OCI-LY3 (cell line): ENCODE measurements around the gene RIN3.

Experiments
- H2AFZ ChIP-seq: fragments of 200-600, 300-600 bp; shearing (Covaris generic); 2 replicates; pipeline ENCODE4 v1.6.0; 2014; ENCODE audit warnings: antibody characterized with exemption, low read depth, low read length
- H3K27ac ChIP-seq: fragments of 200-600, 300-600 bp; sonication (generic); 2 replicates; pipeline ENCODE4 v1.5.1; 2014; ENCODE audit warnings: mild to moderate bottlenecking, low read length, moderate library complexity, mixed read lengths
- H3K27me3 ChIP-seq: fragments of 200-600, 300-600 bp; sonication (generic); 2 replicates; pipeline ENCODE4 v1.6.1; 2014; ENCODE audit warnings: low read depth, low read length, mixed read lengths
- H3K36me3 ChIP-seq: fragments of 200-600, 300-600 bp; sonication (generic); replicated peaks from 2 replicates; pipeline ENCODE3; 2014; ENCODE audit warnings: low read depth, low read length, mixed read lengths
- H3K4me1 ChIP-seq: fragments of 300-600, 200-600 bp; sonication (generic); 2 replicates; pipeline ENCODE4 v1.6.1; 2014; ENCODE audit warnings: low read length, mixed read lengths
- H3K4me2 ChIP-seq: fragments of 200-600, 300-600 bp; sonication (generic); 2 replicates; pipeline ENCODE4 v1.6.1; 2014; ENCODE audit warnings: low read length, mixed read lengths
- H3K4me3 ChIP-seq: fragments of 300-600, 200-600 bp; sonication (generic); 2 replicates; pipeline ENCODE4 v1.5.1; 2014; ENCODE audit warnings: antibody characterized with exemption, mild to moderate bottlenecking, low read length, moderate library complexity
- H3K79me2 ChIP-seq: fragments of 300-600, 200-600 bp; shearing (Covaris generic); 2 replicates; pipeline ENCODE4 v1.6.1; 2014; ENCODE audit warnings: mild to moderate bottlenecking, low read length, mixed read lengths
- H3K9ac ChIP-seq: fragments of 300-600, 200-600 bp; shearing (Covaris generic); 2 replicates; pipeline ENCODE4 v1.6.0; 2014; ENCODE audit warnings: mild to moderate bottlenecking, low read length, moderate library complexity
- H3K9me3 ChIP-seq: fragments of 200-600, 300-600 bp; shearing (Covaris generic); 2 replicates; pipeline ENCODE4 v1.6.1; 2014; ENCODE audit warnings: low read length, mixed read lengths; ENCODE audit not compliant: insufficient read depth
- H4K20me1 ChIP-seq: fragments of 200-600, 300-600 bp; sonication (generic); 2 replicates; pipeline ENCODE4 v1.6.1; 2016; ENCODE audit warnings: low read length, mixed read lengths; ENCODE audit not compliant: insufficient read depth
- CTCF ChIP-seq: fragments of 200-600, 300-600 bp; sonication (generic); IDR thresholded peaks from 2 replicates; pipeline ENCODE4 v1.5.1; 2014; ENCODE audit warnings: antibody characterized with exemption, low read length, low read depth
- EZH2phosphoT487 ChIP-seq: fragments of 200-600 bp; shearing (Covaris generic); IDR thresholded peaks from 2 replicates; pipeline ENCODE4 v1.6.1; 2018; ENCODE audit warnings: antibody characterized with exemption, mixed run types, low read depth

RIN3 gene

DNA sequence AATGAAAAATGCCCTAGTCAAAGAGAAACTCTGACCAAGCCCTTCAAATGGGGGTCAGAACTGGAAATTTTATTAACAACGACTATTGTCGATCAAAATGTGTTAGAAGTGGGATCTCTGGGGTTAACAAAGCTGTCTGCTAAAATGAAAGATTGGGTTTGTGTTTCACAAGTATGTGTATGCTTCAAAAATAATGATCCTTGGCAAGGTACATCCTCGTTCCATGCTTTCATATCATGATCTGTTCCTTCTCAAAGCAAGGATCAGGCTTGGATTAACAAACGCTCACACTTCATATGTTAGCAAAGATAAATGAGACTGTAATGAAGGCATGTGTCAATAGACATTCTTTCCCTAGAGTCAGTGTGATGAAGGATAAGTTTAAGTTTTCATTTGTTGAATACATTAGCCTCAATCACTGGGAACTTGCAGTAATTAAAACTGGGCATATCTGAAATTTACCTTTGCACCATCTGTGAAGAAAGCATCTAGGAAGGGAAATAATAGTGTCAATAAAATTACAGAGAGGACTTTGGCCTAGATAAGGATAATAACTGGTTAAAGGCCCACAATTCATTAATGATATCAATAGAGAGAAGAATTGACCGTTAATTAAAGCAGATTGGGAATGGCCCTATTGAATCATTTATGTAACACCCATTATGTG is 91.8 kb downstream of the RIN3 start:
- no peak overlapping the region for H3K27ac ChIP-seq
- peaks cover 6% of the 10 kb centered on the region for H3K9me3 ChIP-seq
- H3K4me2 ChIP-seq: no peak overlapping the region
- no peak for TF ChIP-seq EZH2phosphoT487
- no peak for TF ChIP-seq CTCF
- no peak overlapping the region for H2AFZ ChIP-seq
- no peak overlapping the region for H3K4me3 ChIP-seq
- no peaks in the 10 kb centered on the region for H3K36me3 ChIP-seq
- no peaks in the 10 kb centered on the region for H4K20me1 ChIP-seq
- no peak overlapping the region for H3K9ac ChIP-seq
- H3K27me3 ChIP-seq: no peaks in the 10 kb centered on the region
- no peaks in the 10 kb centered on the region for H3K79me2 ChIP-seq
- peaks cover 9% of the 10 kb centered on the region for H3K4me1 ChIP-seq

GRCh38 chr14:92607251-92607650 is 93.7 kb downstream of the RIN3 start:
- no peaks in the 10 kb centered on the region for H3K36me3 ChIP-seq
- no peak overlapping the region for H3K4me3 ChIP-seq
- H2AFZ ChIP-seq: no peak overlapping the region
- H3K9ac ChIP-seq: no peak overlapping the region
- no peak for TF ChIP-seq EZH2phosphoT487
- TF ChIP-seq CTCF: no peak
- H3K79me2 ChIP-seq: no peaks in the 10 kb centered on the region
- peaks cover 9% of the 10 kb centered on the region for H3K4me1 ChIP-seq
- H4K20me1 ChIP-seq: no peaks in the 10 kb centered on the region
- H3K27me3 ChIP-seq: no peaks in the 10 kb centered on the region
- H3K27ac ChIP-seq: no peak overlapping the region
- peaks cover 6% of the 10 kb centered on the region for H3K9me3 ChIP-seq
- no peak overlapping the region for H3K4me2 ChIP-seq

DNA sequence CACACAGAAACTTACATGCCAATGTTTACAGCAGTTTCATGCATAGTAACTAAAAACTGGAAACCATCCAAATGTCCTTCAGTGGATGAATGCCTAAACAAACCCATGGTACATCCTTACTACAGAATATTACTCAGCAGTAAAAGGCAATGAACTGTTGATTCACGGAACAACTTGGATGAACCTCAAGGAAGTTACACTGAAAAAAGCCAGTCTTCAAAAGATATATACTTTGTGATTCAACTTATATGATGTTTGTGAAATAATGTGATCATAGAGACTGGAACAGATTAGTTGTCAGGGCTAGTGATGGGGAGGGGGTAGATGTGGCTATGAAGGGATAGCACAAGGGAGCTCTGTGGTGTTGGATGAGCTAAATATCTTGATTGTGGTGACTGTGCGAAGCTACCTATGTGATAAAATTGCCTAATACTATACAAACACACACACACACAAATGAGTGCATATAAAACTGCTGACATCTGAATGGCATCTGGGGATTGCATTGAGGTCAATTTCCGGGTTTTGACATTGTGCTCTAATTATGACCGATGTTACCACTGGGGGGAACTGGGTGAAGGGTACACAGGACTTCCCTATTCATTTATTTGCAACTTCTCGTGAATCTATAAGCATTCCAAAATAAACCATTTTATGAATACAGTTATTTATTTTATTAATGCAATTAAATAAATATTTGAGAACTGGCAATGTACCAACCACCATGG is 94.3 kb downstream of the RIN3 start:
- no peak overlapping the region for H3K27ac ChIP-seq
- H3K4me1 ChIP-seq: peaks cover 9% of the 10 kb centered on the region
- H2AFZ ChIP-seq: no peak overlapping the region
- H3K79me2 ChIP-seq: no peaks in the 10 kb centered on the region
- H3K4me3 ChIP-seq: no peak overlapping the region
- H3K9ac ChIP-seq: no peak overlapping the region
- H3K4me2 ChIP-seq: no peak overlapping the region
- TF ChIP-seq CTCF (no peak), EZH2phosphoT487 (no peak)
- H3K36me3 ChIP-seq: no peaks in the 10 kb centered on the region
- no peaks in the 10 kb centered on the region for H3K27me3 ChIP-seq
- peaks cover 6% of the 10 kb centered on the region for H3K9me3 ChIP-seq
- no peaks in the 10 kb centered on the region for H4K20me1 ChIP-seq

GRCh38 chr14:92609955-92610354 is 96.4 kb downstream of the RIN3 start:
- Histone ChIP-seq H3K4me2 (no peak overlapping the region), H3K4me1 (peaks cover 20% of the 10 kb centered on the region), H3K9me3 (peaks cover 6% of the 10 kb centered on the region), H2AFZ (no peak overlapping the region), H3K27me3 (no peaks in the 10 kb centered on the region), H3K4me3 (no peak overlapping the region), H3K27ac (no peak overlapping the region), H3K36me3 (no peaks in the 10 kb centered on the region), H3K79me2 (no peaks in the 10 kb centered on the region), H3K9ac (no peak overlapping the region), H4K20me1 (no peaks in the 10 kb centered on the region)
- TF ChIP-seq CTCF (no peak), EZH2phosphoT487 (no peak)
